GM19467 (cell line): ENCODE results near the gene PARD3.

Experiments used
- ATAC-seq: cut with Tn5 transposase; IDR thresholded peaks from one replicate; pipeline ENCODE4 v1.9.1; 2021; ENCODE audit warnings: mild to moderate bottlenecking, moderate library complexity; ENCODE audit not compliant: unreplicated experiment

The PARD3 gene

DNA sequence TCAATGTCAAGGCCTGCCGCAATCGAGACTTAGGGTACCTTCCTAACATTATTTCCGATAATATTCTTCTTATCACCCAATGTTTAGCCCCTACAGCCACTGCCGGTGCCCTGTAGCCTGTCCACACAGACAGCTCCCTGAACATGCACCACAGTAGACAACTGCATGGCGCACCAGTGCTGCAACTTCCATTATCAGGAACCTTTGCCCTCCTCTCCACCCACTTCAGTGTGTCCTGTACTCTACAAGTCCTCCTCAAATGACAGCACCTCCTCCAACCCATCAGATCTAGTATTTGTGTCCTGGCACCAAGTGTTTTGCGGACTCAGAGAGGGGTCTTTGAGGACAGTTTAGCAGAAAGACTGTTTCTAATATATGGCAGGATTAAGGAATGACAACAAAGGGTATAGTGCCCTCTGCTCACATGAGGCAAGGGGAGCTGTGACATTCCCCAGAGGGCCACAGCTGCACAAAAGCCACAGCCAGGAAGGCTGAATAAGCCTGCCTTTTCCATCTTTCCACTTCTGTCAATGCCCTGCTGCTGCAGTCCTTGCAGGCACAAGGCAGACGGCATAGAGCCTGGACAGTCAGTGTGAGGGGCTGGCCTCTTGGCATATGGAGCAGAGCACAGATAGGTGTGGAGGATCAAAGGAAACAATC is 335.4 kb downstream of the PARD3 start:
- no peak for ATAC-seq

DNA sequence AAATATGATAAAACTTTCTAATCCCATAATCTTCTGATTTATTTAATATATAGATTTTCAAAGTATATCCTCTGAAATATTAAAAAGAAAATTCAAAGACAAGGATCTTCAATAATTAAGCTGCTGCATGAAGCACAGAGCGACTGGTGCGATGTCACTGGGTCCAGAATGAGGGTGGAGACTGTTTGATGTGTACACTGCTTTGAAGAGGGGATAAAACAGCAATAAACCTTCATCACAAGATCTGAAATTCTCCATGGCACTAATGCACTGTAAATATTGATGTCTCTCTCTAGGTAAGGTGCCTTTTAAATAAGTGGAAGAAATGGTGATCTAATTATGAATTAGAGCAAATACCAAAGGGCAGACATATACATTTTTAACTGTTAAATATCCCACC is 337.8 kb downstream of the PARD3 start:
- ATAC-seq = no peak

GRCh38 chr10:34476608-34477007 is 338.5 kb downstream of the PARD3 start:
- no peak for ATAC-seq

DNA sequence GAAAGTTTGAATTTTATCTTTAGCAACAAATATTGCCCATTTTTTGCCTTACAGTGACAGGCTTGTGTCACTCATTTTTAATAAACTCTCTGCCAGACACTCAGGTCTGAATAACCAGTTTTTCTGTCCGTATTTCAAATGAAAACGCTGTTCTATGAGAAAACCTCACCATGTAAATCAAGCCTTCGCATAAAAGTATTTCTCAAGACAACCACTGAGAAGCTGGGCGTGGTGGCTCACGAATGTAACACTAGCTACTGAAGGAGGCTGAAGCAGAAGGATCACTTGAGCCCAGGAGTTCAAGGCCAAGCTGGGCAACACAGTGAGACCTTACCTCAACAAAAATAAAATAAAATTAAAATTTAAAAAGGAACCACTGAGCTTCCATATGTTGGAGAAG is 339.3 kb downstream of the PARD3 start:
- no peak for ATAC-seq

GRCh38 chr10:34475274-34475646 is 339.8 kb downstream of the PARD3 start:
- ATAC-seq = no peak

DNA sequence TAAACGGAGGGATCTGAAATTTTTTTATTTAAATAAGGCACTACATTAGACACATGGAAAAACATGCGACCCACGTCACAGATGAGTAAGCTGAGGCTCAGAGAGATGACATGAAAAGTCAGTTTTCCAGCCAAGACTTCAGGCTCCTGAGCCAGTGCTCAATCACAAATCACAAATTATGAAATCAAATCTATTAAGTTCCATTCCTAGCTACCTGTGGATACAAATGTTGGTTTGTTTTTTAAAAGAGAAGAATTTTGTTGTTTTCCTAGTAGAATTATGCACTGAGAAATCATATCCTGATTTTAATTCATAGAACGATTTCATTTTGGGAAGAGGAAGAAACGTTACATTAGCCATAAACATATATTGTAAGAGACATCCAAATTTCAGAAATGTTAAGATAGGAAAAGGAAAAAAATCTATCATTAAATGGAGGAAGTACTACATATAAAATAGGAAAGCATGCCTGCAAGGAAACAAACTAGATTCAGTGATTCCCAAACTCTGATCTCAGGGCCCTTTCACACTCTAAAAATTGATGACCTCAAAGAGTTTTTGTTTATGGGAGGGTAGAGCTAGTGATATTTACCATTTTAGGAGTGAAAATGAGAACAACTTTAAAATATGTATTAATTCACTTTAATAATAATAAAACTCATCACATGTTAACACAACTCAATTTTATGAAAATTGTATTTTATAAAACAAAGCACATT is 340.4 kb downstream of the PARD3 start:
- ATAC-seq = no peak

DNA sequence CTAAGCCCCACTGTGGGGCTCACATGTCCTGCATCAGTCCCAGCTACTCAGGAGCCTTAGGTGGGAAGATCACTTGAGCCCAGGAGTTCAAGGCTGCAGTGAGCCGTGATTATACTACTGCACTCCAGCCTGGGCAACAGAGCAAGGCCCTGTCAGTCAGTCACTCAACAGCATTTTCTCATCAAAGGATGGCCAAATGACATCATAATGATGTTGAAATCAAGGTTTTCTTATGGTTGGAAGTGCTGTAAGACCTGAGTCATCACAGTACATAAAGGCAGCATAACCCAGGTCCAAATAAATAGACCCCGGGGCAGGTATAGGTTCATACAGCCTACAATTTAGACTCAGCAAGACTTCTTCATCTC is 341.1 kb downstream of the PARD3 start:
- no peak for ATAC-seq

DNA sequence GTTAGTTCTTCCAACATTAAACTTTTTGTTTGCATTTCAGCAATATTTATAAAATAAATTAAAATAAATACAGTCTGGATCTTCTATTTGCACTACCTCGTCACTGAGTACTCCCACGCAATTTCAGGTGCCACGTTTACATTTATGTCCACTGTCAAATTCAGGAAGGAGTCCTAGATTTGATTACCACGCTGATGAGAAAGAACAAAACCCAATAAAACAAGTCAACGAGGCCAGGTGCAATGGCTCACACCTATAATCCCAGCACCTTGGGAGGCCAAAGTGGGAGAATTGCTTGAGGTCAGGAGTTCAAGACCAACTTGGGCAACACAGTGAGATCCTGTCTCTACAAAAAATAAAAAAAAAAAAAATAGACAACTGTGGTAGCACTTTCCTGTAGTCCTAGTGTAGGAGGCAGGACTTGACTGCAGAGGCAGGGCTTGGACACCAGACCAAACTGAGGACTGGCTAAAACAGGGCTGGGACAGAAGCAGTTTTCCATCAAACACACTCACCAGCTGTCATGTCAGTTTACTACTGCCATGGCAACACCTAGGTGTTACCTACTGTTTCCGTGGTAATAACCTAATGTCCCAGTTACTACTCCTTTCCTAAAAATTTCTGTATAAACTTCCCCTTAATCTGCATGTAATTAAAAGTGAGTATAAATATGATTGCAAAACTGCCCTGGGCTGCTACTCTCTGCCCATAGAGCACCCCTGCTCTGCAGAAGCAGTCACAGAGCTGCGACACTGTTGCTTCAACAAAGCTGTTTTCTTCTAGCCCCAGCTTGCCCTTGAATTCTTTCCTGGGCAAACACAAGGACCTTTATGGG is 341.7 kb downstream of the PARD3 start:
- no peak for ATAC-seq

- no peak for ATAC-seq
Measured at GRCh38 chr10:34470307-34470706, 344.8 kb downstream of the PARD3 start.

- ATAC-seq = no peak
Measured at GRCh38 chr10:34469446-34469845, 345.6 kb downstream of the PARD3 start.

DNA sequence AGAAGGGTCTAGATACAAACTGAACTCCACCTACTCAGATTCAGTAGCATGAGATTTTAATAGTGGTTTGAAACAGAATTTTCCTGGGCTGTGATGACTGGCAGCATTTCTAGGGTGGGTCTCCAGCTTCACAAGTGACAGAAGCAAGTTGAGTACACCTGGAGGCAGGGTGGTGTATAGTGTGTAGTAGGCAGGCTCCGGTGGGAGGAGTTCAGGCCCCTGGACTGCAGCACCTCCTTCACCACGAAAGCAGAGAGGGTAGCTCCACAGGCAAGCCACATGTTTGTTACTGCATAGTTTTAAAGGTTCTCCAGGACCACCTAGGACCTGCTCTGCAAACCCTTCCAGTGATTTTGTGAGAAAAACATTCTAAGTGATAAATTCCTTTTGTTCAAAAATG is 347.2 kb downstream of the PARD3 start:
- no peak for ATAC-seq

GRCh38 chr10:34467364-34467763 is 347.7 kb downstream of the PARD3 start:
- no peak for ATAC-seq

DNA sequence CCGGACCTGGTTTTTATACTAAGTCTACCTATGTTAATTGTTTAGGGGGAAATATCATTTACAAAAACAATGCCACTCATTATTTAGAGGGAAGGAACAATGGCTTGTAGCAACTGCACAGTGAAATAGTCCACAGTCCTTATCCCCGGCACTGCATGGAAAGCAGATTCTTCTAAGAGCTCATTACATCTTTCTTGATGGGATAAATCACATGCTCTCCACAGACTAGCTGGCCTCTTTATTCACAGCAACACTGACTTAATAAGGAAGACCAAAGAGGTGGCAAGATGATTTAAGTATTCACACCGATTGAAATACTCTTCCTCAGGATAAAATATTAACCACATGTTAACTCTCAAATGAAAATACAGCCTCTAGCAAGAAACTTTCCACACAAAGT is 349.4 kb downstream of the PARD3 start:
- no peak for ATAC-seq

GRCh38 chr10:34464591-34464990 is 350.5 kb downstream of the PARD3 start:
- ATAC-seq = no peak

- no peak for ATAC-seq
Measured at GRCh38 chr10:34464000-34464399, 351.1 kb downstream of the PARD3 start.

GRCh38 chr10:34462993-34463392 is 352.1 kb downstream of the PARD3 start:
- ATAC-seq = no peak

DNA sequence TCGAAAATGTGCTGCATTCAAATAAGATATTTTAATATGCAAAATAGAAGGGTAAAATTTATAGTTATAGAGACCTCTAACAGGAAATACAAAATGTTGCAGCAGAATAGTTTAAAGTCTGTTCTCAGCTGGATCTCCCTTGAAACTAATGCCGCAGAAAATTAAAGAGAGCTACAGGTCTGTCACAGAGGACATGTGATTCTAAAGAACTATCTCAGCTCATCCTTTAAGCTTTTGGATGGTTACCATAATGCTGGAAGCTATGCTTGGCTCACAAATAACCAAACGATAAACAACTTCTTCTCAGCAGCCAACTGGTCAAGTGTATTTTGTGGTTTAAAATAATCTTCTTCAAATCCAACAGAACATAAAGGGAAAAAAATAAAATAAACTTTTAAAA is 353.0 kb downstream of the PARD3 start:
- no peak for ATAC-seq

DNA sequence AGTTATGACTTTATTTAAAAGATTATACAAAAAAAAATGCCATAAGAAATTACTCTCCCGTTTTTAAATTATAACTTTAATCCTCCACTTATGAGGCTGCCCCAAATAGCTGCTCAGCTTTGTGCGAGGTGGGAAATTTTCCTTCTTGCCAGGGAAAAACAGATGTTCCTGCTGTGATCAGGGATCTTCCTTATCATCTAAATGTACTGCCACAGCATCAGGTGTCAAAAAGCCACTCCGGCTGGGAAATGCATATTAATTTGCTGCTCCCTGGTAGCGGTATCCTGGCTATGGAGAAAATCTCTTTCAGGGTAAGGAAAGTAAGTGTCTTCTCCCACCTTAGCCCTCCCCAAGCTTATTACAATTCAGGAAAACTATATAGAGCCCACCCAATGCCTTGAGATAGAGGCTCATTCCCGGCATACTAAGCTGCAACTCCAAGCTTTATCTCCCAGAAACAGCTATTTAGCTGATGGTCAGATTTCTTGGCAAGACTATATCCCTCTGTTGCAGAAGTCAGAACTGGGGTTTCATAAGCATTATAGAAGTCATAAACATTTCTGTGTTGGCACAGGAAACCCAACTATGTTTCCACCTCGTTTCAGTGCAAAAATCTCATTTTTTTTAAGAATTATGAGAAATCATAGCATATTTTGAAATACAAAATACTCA is 360.4 kb downstream of the PARD3 start:
- ATAC-seq = no peak

DNA sequence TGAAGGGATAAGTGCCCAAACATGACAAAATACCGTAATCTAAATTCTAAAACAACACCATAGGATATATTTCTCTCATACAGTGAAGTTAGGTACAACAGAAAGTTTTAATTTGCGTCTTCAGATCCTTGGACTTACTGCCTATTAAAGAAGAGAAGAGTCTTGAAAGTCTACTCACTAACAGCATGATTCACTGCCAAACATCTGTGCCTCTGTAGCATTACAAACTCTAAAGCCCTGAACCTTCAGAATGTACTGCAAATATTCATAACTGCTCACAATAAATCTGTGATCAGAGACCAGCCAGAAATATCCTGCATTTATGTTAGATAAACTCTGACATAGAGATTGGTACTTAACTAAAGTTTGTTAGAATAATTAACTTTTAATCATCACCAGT is 365.3 kb downstream of the PARD3 start:
- no peak for ATAC-seq

DNA sequence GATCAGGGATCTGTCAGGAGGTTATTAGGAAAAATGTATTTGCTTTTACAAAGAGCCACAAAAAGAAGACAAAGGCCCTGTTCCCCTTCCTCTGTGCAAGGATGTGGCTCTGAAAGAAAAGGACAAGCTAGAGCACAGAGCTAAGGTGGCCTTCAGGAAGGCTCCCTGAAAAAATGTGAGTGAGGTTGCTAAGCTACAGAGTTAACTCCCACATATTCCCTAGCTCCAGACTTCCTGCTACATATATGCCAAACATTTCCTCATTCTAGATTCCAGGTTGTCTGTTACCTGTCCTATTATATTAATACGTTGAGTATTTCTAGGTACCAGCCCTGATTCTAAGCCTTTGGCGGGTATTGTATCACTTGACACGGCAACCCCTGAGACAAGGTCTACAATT is 369.0 kb downstream of the PARD3 start:
- no peak for ATAC-seq
